HG03520 (cell line): Measurements from ENCODE around the gene TSC22D3.

ENCODE experiments used
- ATAC-seq: cut with Tn5 transposase; IDR thresholded peaks from one replicate; pipeline ENCODE4 v1.9.1; 2021; ENCODE audit warnings: mild to moderate bottlenecking, moderate library complexity; ENCODE audit not compliant: unreplicated experiment

Gene TSC22D3

GRCh38 chrX:107730991-107731766, 44.4 kb downstream of the TSC22D3 start:
- ATAC-seq: no peak

GRCh38 chrX:107730298-107730655, 45.3 kb downstream of the TSC22D3 start:
- ATAC-seq: no peak

- ATAC-seq: no peak
Measured at GRCh38 chrX:107729558-107730297, 45.9 kb downstream of the TSC22D3 start.

- ATAC-seq: no peak
Measured at GRCh38 chrX:107728371-107729099, 47.1 kb downstream of the TSC22D3 start.

DNA sequence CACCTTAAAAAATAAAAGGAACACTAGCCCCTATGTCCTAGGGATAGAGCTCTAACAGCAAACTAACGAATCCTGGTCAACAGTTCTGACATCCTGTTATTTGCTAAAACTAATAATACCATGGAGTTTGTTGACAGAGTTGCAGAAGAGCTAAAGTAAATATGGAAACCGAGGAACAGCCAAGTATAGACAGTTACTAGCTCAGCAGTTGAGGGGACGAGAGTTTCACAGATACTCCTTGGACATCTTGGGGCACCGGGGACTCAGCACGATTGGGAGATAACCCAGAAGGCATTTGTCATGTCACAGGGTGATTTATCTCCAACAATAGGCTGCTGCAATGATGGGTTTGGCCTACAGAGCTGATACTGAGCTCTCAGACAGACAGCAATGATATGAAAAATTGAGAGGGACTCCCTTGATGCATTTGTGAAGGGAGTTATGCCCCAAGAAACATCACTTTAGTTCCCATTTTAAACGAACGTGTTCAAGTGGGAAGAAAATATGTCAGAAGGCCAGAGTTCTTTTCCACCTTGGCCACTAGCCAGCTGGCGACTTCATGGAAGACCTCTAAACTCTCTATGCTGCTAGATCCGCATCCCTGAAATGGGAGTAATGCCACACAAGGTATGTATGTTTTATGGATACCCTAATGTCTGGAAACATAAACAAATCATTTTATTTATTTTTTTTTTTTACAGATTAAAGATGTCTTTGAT, 48.6 kb downstream of the TSC22D3 start:
- no peak for ATAC-seq

DNA sequence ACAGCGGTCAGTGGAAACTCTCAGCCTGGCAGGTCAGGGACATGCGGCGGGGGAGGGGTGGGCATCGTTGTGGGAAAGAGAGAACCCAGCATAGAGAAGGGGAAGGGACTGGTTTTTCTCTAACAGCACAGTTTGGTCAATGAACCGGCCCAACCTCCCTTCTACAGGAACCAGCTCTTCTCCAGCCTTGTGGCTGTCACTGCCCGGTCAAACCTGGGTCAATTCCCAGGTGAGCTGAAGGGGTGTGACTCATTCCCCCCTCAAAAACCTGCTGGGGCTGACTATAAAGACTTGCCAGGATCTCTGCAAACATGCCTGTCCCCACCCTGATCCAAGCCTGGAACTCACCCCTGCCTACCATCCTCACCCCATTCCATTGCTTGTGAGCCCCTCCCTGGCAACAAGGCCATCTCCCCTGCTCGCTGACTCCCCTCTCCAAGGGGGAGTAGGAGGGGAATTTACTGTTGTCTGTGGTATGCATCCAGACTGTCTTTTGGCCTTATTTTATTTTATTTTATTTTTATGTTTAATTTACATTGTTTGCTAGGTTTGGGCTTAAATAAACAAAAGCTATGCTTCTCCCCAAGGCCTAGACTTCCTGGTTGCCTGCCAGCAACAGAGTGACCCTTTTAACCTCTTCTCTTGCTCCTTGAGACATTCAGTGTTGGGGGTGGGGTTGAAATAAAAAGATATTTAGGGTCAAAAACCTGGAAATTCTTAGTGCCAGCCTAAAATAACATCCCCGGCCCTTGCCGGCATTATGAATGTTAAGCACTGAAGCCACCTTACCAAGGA, 49.6 kb downstream of the TSC22D3 start:
- no peak for ATAC-seq

GRCh38 chrX:107724653-107725052, 50.9 kb downstream of the TSC22D3 start:
- no peak for ATAC-seq

DNA sequence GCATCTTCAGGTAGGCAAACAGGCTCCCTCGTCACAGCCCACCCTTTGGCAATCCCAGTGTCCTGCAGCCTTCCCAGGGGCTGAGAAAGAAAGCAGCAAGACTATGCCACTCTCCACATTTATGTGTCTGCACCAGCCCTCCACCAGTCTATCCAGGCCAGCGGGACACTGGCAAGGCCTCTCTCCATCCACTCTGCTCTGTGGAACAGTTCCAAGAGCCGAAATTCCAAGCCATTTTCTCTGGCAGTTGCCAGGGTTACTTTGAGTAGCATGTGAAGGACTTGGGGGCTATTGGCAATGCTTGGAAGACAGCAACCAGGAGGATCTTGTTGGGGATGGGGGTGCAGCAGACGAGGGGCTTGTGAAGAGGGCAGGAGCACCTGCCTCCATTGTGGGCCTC, 52.1 kb downstream of the TSC22D3 start:
- no peak for ATAC-seq

GRCh38 chrX:107721966-107722707, 53.5 kb downstream of the TSC22D3 start:
- ATAC-seq: no peak

DNA sequence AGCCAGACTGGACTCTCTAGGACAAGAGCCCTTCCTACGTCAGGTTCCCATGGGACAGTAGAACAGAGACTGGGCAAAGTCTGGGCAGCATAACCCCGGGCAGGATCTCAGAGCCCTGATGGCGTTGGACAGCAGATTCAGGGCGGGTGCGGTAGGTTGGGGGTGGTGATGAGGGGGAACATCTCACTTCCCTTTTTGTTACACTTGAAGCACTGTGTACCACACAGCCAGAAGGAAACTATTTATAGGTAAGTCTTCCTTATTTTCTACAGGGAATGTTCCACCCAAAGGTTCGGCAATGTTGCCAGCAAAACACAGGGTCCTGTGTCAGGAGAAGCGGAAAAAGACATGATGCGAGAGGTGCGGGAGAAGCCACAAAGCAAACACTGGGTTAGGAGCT, 54.3 kb downstream of the TSC22D3 start:
- ATAC-seq: peak; percentile 36

GRCh38 chrX:107718156-107718621, 57.4 kb downstream of the TSC22D3 start:
- no peak for ATAC-seq

GRCh38 chrX:107716816-107717700, 58.5 kb downstream of the TSC22D3 start:
- peak; percentile 59 for ATAC-seq

GRCh38 chrX:107716118-107716684, 59.4 kb downstream of the TSC22D3 start:
- ATAC-seq: no peak

DNA sequence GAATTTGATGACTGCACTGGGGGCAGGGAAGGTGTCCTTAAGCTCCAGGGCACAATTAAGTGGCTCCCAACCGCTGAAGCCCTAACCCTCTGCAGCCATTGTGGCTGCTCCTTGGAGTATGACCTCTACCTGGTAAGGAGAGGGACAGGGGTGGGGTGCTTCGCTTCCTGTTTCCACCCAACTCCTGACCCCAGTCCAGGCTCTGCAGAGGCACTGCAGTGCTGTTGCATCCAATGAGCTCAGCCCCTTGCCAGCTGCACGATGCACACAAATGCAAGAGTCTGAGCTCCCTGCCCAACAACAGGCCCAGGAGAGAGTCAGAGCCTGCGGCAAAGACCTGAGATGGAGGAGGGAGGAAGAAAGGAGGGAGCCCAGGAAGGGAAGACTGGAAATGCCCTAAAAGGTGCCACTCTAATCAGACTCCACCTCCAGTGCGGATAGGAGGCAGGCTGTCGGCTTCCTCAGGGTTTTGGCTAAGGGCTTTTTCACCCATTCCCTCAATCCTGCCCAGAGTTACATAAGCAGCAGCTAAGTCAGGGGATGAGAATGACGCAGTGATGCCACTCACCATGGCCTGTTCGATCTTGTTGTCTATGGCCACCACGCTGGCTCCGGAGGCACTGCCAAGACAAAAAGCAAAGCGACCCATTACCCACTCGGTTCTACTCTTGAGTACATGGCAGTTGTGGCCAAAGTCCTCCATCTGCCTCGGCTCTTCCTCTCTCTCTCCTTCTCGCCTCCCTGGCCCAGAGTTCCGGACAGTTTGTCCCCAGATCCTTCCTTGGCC, 60.1 kb downstream of the TSC22D3 start:
- no peak for ATAC-seq

- ATAC-seq: no peak
Measured at GRCh38 chrX:107714206-107714891, 61.2 kb downstream of the TSC22D3 start.

DNA sequence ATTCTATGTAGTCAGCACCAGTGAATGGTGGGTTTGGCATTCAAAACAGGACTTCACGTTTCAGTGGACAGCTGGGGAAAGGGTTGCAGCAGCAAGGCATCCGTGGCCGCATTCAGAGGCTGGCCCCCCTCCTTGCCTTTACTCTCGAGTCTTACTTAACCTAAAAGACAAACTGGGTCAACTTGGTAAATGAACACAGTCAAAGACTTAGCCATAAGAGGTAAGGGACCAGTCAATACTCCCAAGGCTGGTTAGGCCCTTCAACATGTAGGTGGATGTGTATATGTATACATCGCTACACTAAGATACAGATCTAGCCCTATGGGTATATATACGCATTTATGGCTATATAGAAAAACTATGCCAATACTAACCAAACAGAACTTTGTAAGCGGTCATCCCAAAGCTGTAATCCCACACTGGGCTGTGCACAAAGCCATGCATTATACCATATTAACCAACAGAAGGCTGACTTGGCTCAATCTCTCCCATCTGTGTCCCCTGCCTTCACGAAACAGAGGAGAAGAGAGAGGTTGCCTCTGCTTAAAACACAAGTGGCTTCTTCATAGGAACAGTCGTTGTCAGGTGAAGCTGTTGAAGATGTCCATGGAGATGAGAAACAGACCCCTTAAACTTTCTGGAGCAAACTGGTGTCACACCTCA, 61.9 kb downstream of the TSC22D3 start:
- no peak for ATAC-seq
